ENCODE results near the gene ITGA1.
"Not testable (repeated sequence)": the region's sequence is repeated elsewhere in the genome, so short reads cannot be mapped to it uniquely, and the experiment has no call there.

ITGA1 gene

DNA sequence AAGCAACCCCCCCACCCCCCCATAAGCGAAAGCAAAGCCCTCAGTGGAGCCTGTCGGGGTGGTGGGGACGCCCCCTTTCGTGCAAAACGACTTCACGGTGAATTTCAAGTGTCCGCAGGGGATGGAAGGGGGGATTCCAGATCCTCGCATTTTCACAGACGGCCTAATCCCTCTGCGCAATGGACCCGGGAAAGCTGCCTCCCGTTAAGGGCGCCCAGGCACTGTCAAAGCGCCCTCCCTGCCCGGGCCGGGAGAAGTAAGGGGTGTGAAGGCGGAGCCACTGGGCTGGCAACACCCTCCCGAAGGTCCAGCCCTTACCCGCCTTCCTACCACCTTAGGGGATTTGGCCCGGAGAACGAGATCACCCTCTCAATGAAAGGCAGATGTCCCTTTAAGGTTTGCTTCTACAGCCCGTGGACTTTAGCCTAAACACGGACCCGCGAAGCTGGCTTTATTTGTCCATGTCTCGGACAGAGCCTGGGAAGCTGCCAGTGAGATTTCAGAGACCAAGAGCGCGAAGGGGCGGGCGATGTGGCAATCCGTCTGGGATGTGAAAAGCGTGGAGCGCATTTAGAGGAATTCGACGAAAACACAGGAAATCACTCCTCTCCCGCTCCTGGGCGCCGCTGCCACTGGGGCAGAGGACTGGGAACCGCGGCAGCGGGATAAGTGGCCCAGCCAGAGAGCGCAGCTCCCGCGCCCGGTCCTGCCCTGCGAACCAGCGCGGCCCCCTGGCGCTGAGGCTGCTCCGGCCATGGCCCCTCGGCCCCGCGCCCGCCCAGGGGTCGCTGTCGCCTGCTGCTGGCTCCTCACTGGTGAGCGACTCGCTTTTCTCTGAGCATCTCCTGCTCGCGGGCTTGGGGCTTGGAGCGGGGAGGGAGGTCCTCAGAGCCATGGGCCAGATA is at the start of gene ITGA1, which contains the start of gene PELO:
Gene ITGA1, plus strand, starts transcription at position 317 of the 905 bp plus-strand sequence. Its CDS starts 438 bp downstream, at position 755.
Gene PELO, plus strand, starts transcription at position 317 of the 905 bp plus-strand sequence. CDS start 12,479 bp downstream, outside the sequence.
- Mint-ChIP-seq H3K4me3 (peak within 1 kb of the TSS; percentile 91), H3K27ac (peak within 1 kb of the TSS; percentile 21), H3K27me3 (ENCODE audit: low read depth) (peaks cover 32% of the 10 kb centered on the region)

DNA sequence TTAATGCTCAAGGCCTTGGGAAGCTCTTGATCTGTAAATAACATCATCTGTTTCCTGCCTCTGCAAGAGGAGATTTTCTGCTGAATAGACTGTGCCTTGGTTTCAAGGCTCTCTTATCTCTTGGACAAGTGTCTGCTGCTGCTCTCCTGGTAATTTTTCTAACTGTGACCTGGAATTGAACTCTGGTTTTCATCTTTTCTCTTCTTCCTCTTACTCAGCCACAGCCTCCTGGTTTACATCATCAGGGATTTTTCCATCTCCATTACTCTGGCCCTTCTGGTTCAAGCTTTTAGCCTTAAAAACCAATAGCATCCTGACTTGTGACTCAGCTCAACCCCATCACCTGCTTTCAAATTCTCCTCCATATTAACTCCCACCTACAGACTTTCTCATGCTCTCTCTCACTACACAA is 49.6 kb upstream of the ITGA1 start:
- Mint-ChIP-seq H3K9me3 (peaks cover 18% of the 10 kb centered on the region), H3K27me3 (ENCODE audit: low read depth) (no peaks in the 10 kb centered on the region), H3K36me3 (ENCODE audit: low read depth) (peaks cover 18% of the 10 kb centered on the region), H3K4me1 (ENCODE audit: low read depth) (peaks cover 24% of the 10 kb centered on the region), H3K27ac (peak overlapping the region; percentile 18), H3K4me3 (peak overlapping the region; percentile 15)

More for the DNA sequence above, at the start of gene ITGA1, which contains the start of gene PELO:
- peaks cover 9% of the 10 kb centered on the region for H3K36me3 Mint-ChIP-seq (ENCODE audit: low read depth)
- H3K9me3 Mint-ChIP-seq, result no peaks in the 10 kb centered on the region
- peaks cover 27% of the 10 kb centered on the region for H3K4me1 Mint-ChIP-seq (ENCODE audit: low read depth)

DNA sequence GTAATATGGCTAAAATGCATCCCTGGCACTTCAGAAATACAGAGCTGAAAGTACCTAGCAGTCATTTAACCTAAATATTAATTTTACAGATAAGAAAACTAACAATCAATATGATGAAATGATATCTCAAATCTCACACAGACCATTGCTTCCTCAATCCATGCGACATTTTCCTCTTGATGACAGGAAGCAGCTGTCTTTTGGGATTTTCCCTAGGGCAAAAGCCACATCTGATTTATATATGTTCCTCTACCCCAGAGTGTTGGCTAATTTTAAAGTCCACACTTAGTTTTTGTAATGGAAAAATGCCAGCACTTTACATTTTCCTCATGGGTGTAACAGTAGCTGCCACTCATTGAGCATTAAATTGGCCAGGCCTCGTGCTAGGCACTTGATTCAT is 47.7 kb upstream of the ITGA1 start:
- Mint-ChIP-seq H3K36me3 (ENCODE audit: low read depth) (peaks cover 17% of the 10 kb centered on the region), H3K27ac (no peak overlapping the region), H3K9me3 (peaks cover 18% of the 10 kb centered on the region), H3K27me3 (ENCODE audit: low read depth) (no peaks in the 10 kb centered on the region), H3K4me3 (no peak overlapping the region), H3K4me1 (ENCODE audit: low read depth) (peaks cover 38% of the 10 kb centered on the region)

DNA sequence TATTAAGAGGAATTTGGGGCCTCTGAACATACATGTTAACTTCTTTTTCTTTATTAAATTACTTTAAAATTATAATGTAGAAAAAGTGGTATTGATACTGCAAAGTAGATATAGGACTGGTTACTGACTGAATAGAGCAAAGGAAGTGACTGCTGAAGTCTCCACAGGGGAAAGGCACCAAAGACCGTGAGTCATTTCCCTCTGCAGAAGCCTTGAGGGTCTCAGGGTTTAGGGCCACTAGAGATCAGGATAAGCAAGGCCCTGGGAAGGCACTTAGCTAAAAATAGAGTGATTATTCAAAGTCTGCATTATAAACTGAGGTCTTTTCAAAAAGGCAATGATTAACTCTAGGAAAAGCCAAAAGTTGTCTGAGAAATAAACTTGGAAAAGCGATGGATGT is 44.7 kb upstream of the ITGA1 start:
- H3K4me3 Mint-ChIP-seq, result peak overlapping the region; percentile 58
- peaks cover 13% of the 10 kb centered on the region for H3K9me3 Mint-ChIP-seq
- peaks cover 17% of the 10 kb centered on the region for H3K36me3 Mint-ChIP-seq (ENCODE audit: low read depth)
- peaks cover 47% of the 10 kb centered on the region for H3K4me1 Mint-ChIP-seq (ENCODE audit: low read depth)
- peak overlapping the region; percentile 76 for H3K27ac Mint-ChIP-seq
- H3K27me3 Mint-ChIP-seq (ENCODE audit: low read depth), result no peaks in the 10 kb centered on the region

DNA sequence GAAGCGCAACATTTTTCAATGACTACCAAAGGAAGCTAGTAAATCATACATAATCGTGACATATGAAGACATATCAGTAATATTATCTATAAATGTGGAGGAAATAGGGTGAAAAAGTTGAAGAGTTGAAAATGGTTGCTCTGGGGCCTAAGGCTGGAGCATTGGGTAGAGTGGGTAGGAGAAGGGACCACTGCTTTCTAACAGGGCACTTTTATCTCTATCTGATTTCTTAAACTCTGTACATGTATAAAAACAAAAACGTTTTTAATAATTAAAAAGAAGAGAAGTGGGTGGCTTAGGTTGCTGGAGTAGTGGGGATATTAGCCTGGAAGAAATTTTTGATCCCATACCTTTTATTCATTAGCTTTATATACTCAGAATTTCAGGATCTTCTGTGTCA is 44.2 kb upstream of the ITGA1 start:
- Mint-ChIP-seq H3K4me3 (peak overlapping the region; percentile 58), H3K27ac (peak overlapping the region; percentile 76), H3K9me3 (peaks cover 8% of the 10 kb centered on the region), H3K27me3 (ENCODE audit: low read depth) (no peaks in the 10 kb centered on the region), H3K4me1 (ENCODE audit: low read depth) (peaks cover 45% of the 10 kb centered on the region), H3K36me3 (ENCODE audit: low read depth) (peaks cover 14% of the 10 kb centered on the region)

DNA sequence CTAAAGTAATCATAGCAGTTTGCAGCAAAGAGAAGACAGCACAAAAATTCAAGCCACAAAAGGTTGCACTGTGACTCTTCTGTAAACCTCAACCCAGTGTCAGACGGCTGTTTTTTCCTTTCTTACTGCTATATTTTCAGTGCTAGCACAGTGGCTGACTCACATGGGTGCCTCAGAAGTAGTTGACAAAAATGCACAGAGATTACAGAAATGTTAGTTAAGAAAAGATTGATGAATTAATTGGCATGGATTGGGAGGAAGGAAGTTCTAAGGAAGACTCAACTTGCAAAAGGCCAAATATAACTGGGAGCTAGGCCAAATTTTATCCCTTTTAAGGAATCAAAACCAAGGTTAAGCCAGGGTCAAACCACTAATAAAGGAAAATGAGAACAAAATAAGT is 43.7 kb upstream of the ITGA1 start:
- Mint-ChIP-seq H3K27ac (peak overlapping the region; percentile 76), H3K27me3 (ENCODE audit: low read depth) (no peaks in the 10 kb centered on the region), H3K9me3 (peaks cover 8% of the 10 kb centered on the region), H3K4me3 (peak overlapping the region; percentile 50), H3K4me1 (ENCODE audit: low read depth) (peaks cover 48% of the 10 kb centered on the region), H3K36me3 (ENCODE audit: low read depth) (peaks cover 14% of the 10 kb centered on the region)

DNA sequence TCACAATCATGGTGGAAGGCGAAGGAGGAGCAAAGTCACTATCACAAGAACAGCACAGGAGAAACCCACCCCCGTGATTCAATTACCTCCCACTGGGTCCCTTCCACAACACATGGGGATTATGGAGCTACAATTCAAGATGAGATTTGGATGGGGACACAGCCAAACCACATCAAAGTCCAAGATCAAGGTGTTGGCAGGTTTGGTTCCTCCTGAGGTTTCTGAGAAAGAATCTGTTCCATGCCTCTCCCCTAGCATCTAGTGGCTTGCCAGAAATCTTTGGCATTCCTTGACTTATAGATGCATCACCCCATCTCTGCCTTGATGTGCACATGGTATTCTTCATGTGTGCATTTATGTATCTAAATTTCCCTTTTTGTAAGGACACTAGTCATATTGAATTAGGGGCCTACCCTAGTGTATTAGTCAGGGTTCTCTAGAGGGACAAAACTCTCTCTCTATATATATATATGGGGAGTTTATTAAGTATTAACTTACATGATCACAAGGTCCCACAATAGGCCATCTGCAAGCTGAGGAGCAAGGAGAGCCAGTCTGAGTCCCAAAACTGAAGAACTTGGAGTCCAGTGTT is 42.8 kb upstream of the ITGA1 start:
- H3K9me3 Mint-ChIP-seq; H3K4me3 Mint-ChIP-seq; H3K27me3 Mint-ChIP-seq (ENCODE audit: low read depth): not testable (repeated sequence)
- H3K4me1 Mint-ChIP-seq (ENCODE audit: low read depth), result peaks cover 54% of the 10 kb centered on the region
- H3K27ac Mint-ChIP-seq, result peak overlapping the region; percentile 8
- peaks cover 17% of the 10 kb centered on the region for H3K36me3 Mint-ChIP-seq (ENCODE audit: low read depth)

DNA sequence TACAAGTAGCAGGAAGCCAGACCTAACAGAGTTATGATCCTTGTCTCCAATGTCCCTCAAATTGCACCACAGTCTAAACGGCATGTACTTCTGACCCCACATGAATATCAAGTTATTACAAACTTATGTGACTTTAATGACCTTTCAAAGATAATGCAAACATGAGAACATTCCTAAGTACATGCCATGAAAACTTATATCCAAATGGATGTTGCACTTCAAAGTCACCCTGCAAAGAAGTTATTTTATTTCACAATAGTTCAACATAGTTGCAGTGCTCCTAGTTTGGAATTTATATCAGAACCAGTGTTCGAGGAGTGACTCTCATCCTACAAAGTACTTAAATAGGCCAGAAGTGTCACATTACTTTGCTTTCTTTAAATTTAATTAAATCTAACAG is 41.2 kb upstream of the ITGA1 start:
- H3K27ac Mint-ChIP-seq, result no peak overlapping the region
- H3K36me3 Mint-ChIP-seq (ENCODE audit: low read depth), result peaks cover 19% of the 10 kb centered on the region
- H3K27me3 Mint-ChIP-seq (ENCODE audit: low read depth), result peaks cover 4% of the 10 kb centered on the region
- H3K4me1 Mint-ChIP-seq (ENCODE audit: low read depth), result peaks cover 52% of the 10 kb centered on the region
- H3K9me3 Mint-ChIP-seq, result peaks cover 5% of the 10 kb centered on the region
- H3K4me3 Mint-ChIP-seq, result no peak overlapping the region

DNA sequence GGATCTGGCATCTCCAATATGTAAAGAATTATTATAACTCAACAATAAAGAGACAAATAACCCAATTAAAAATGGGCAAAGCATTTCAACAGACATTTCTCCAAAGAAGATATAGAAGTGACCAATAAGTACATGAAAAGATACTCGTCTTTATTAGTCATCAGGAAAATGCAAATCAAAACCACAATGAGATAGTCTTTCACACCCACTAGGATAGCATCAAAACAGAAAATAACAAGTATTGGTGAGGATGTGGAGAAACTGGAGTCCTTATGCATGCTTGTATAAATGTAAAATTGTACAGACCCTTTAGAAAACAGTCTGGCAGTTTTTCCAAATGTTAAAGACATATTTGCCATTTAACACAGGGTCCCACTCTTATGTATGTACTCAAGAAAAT is 39.1 kb upstream of the ITGA1 start:
- Mint-ChIP-seq H3K36me3 (ENCODE audit: low read depth) (peaks cover 19% of the 10 kb centered on the region), H3K27ac (no peak overlapping the region), H3K4me1 (ENCODE audit: low read depth) (peaks cover 38% of the 10 kb centered on the region), H3K4me3 (no peak overlapping the region), H3K27me3 (ENCODE audit: low read depth) (peaks cover 20% of the 10 kb centered on the region), H3K9me3 (peaks cover 4% of the 10 kb centered on the region)

DNA sequence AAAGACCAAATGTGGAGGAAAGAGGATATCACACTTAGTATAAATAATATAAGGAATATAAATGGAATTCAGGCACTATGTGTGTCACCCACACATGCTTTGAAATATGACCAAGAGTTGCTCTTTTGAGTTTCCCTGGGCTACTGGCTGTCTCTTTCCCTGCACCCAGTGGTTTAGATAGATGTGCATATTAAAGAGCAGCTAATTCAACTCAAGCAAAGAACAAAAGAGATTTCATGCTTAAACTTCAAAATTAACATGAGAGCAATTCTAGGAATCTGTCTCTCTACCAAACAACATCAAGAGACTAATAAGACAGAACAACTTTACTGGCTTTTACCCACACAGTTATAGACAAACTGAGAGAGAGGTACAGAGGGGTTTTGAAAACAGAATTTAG is 38.0 kb upstream of the ITGA1 start:
- H3K36me3 Mint-ChIP-seq (ENCODE audit: low read depth), result peaks cover 18% of the 10 kb centered on the region
- H3K4me3 Mint-ChIP-seq, result no peak overlapping the region
- peaks cover 26% of the 10 kb centered on the region for H3K27me3 Mint-ChIP-seq (ENCODE audit: low read depth)
- H3K9me3 Mint-ChIP-seq, result peaks cover 4% of the 10 kb centered on the region
- peaks cover 31% of the 10 kb centered on the region for H3K4me1 Mint-ChIP-seq (ENCODE audit: low read depth)
- no peak overlapping the region for H3K27ac Mint-ChIP-seq

DNA sequence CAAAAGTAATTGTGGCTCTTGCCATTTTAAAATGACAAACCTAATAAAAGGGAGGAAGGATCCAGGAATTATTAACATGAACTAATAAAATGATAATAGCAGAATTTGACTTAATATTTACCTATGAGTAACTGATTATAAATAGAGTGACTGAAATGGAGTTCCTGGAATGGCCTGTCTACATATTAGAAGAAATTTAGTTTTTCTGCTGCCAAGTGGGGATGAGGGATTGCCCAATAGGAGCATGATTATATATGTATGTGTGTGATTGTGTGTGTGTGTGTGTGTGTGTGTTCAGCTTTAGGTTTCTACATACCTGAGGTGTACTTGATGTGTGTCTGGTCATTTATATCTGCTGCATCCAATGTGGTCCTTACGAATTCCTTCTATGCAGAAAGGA is 36.6 kb upstream of the ITGA1 start:
- Mint-ChIP-seq H3K9me3 (no peaks in the 10 kb centered on the region), H3K36me3 (ENCODE audit: low read depth) (peaks cover 12% of the 10 kb centered on the region), H3K27me3 (ENCODE audit: low read depth) (peaks cover 26% of the 10 kb centered on the region), H3K27ac (no peak overlapping the region), H3K4me1 (ENCODE audit: low read depth) (peaks cover 18% of the 10 kb centered on the region), H3K4me3 (no peak overlapping the region)

DNA sequence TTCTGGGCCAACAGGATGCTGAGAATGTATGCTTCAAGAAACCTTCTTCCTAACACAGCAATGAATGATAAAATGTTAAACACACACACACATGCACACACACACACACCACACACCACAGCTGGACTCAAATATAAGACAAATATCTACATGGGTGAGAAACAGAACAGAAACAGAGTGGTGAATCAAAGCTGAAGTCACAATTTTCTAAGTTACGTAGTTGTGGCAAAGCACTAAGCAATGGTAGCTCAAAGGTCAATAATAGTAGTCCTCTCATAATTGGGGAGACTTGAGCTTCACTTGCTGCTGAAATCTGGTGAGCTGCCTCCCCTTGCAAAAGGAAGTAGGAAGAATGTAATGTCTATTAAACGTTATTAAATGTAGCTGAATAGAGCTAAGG is 33.7 kb upstream of the ITGA1 start:
- Mint-ChIP-seq H3K36me3 (ENCODE audit: low read depth) (peaks cover 9% of the 10 kb centered on the region), H3K4me3 (no peak overlapping the region), H3K4me1 (ENCODE audit: low read depth) (peaks cover 10% of the 10 kb centered on the region), H3K27me3 (ENCODE audit: low read depth) (peaks cover 26% of the 10 kb centered on the region), H3K9me3 (no peaks in the 10 kb centered on the region), H3K27ac (no peak overlapping the region)

DNA sequence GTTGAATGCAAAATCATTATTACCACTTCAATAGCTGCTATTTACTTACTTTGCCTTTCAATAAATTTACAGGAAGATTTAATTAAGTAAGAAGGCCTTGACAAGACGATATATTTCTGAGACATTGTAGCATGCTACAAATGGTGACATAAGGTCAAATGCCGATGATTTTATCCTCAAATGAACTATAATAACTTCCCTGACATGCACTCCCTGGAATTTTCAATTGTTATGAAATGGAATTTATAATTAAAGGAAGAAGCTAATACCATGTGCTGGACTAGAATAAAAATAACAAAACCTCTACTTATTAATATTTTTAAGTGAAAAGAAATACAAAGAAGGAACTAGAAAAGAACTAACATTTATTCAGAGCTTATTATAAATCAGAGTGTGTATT is 30.2 kb upstream of the ITGA1 start:
- H3K9me3 Mint-ChIP-seq, result peaks cover 4% of the 10 kb centered on the region
- H3K27ac Mint-ChIP-seq, result no peak overlapping the region
- no peaks in the 10 kb centered on the region for H3K36me3 Mint-ChIP-seq (ENCODE audit: low read depth)
- no peak overlapping the region for H3K4me3 Mint-ChIP-seq
- H3K4me1 Mint-ChIP-seq (ENCODE audit: low read depth), result peaks cover 4% of the 10 kb centered on the region
- H3K27me3 Mint-ChIP-seq (ENCODE audit: low read depth), result peaks cover 12% of the 10 kb centered on the region

DNA sequence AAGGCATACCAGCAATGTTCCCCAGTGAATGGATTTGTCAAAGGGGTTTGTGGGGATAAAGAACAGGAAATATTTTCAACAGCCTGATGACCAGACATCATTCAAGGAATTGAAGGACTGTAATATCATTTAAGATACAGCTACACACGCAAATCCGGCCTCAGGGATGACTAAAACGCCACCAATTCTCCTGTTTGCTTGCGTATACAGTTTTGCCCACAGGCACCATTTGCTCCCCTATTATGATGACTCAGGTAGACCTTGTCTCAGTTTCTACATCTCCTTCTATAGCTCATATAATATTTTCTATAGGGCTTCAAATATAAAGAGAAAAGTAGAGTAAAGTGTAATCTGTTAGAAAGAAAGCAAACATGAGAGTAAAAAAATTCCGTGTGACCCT is 29.7 kb upstream of the ITGA1 start:
- H3K4me1 Mint-ChIP-seq (ENCODE audit: low read depth), result peaks cover 4% of the 10 kb centered on the region
- H3K4me3 Mint-ChIP-seq, result no peak overlapping the region
- peaks cover 4% of the 10 kb centered on the region for H3K9me3 Mint-ChIP-seq
- no peaks in the 10 kb centered on the region for H3K36me3 Mint-ChIP-seq (ENCODE audit: low read depth)
- no peak overlapping the region for H3K27ac Mint-ChIP-seq
- peaks cover 11% of the 10 kb centered on the region for H3K27me3 Mint-ChIP-seq (ENCODE audit: low read depth)

DNA sequence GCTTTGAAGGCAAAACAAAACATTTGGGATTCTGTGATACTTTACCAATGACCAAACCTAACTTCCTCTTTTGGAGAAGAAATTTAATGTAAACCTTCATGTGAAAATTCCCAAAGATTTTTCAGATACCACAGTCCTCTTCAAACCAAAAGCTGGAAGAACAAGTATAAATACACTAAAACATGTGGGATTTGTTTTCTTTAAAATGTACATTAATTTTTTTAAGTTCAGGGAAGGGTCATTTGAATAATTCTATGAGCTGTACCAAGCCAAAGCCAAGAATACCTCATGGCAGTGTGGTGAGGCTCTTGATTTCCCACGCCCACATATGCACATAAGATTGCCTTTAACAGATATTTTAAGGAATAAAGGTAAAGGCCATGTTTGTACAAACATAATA is 28.4 kb upstream of the ITGA1 start:
- Mint-ChIP-seq H3K27me3 (ENCODE audit: low read depth) (no peaks in the 10 kb centered on the region), H3K9me3 (peaks cover 4% of the 10 kb centered on the region), H3K4me1 (ENCODE audit: low read depth) (peaks cover 7% of the 10 kb centered on the region), H3K36me3 (ENCODE audit: low read depth) (no peaks in the 10 kb centered on the region), H3K4me3 (no peak overlapping the region), H3K27ac (no peak overlapping the region)

Measured in T-helper 1 cell treated with Interleukin-12 subunit alpha and Interleukin-12 subunit beta and Interleukin-4 antibody, amounts not matched to agents 30 μg/mL and 1 μg/mL, for 36 hours (primary cell).